SU-DHL-6 (cell line): Measurements from ENCODE around the gene SCG5.

Source experiments
- H2AFZ ChIP-seq: fragments of 200-600 bp; sonication (generic); 2 replicates; pipeline ENCODE4 v1.6.1; 2014; ENCODE audit warnings: low read depth, mild to moderate bottlenecking, moderate library complexity, mixed read lengths, antibody characterized with exemption, low read length; ENCODE audit not compliant: severe bottlenecking
- H3F3A ChIP-seq: fragments of 200-600 bp; shearing (Covaris generic); 2 replicates; pipeline ENCODE4 v1.6.0; 2016; ENCODE audit warnings: antibody characterized with exemption, mild to moderate bottlenecking; ENCODE audit not compliant: insufficient read depth
- H3K27ac ChIP-seq: fragments of 200-600 bp; sonication (generic); 2 replicates; pipeline ENCODE4 v1.5.1; 2016; ENCODE audit warnings: low read depth, mild to moderate bottlenecking, low read length, moderate library complexity, mixed read lengths
- H3K27me3 ChIP-seq: fragments of 200-600 bp; sonication (generic), shearing (Covaris generic); 2 replicates; pipeline ENCODE4 v1.6.0; 2014; ENCODE audit warnings: mild to moderate bottlenecking, low read length
- H3K36me3 ChIP-seq: fragments of 200-600 bp; sonication (generic); 2 replicates; pipeline ENCODE4 v1.6.1; 2014; ENCODE audit warnings: mild to moderate bottlenecking, low read length, mixed read lengths
- H3K4me2 ChIP-seq: fragments of 300-600, 200-600 bp; shearing (Covaris generic), sonication (generic); 2 replicates; pipeline ENCODE4 v1.6.0; 2014; ENCODE audit warnings: low read length, low read depth, mild to moderate bottlenecking; ENCODE audit not compliant: poor library complexity, severe bottlenecking
- H3K4me3 ChIP-seq: fragments of 200-600 bp; sonication (generic); 2 replicates; pipeline ENCODE4 v1.5.1; 2014; ENCODE audit warnings: antibody characterized with exemption, low read length, mild to moderate bottlenecking, mixed read lengths; ENCODE audit not compliant: insufficient read depth, poor library complexity, severe bottlenecking
- H3K79me2 ChIP-seq: fragments of 200-600 bp; sonication (generic); 2 replicates; pipeline ENCODE4 v1.6.1; 2014; ENCODE audit warnings: mild to moderate bottlenecking, low read length, moderate library complexity; ENCODE audit not compliant: insufficient read depth
- H3K9ac ChIP-seq: fragments of 200-600 bp; sonication (generic); 2 replicates; pipeline ENCODE4 v1.7.0; 2014; ENCODE audit warnings: mild to moderate bottlenecking, low read length
- H3K9me2 ChIP-seq: fragments of 200-600 bp; sonication (generic); replicated peaks from 2 replicates; pipeline ENCODE4 v1.6.1; 2014; ENCODE audit warnings: low read length; ENCODE audit not compliant: insufficient read depth
- H3K9me3 ChIP-seq: fragments of 200-600 bp; sonication (generic); 2 replicates; pipeline ENCODE4 v1.6.1; 2014; ENCODE audit warnings: low read length, mixed read lengths; ENCODE audit not compliant: insufficient read depth
- H4K20me1 ChIP-seq: fragments of 200-600 bp; sonication (generic); 2 replicates; pipeline ENCODE4 v1.6.1; 2014; ENCODE audit warnings: low read depth, mild to moderate bottlenecking, antibody characterized with exemption, low read length, moderate library complexity, mixed read lengths
- CTCF ChIP-seq: fragments of 200-600 bp; sonication (generic); IDR thresholded peaks from one replicate; pipeline ENCODE4 v1.5.1; 2017; ENCODE audit warnings: antibody characterized with exemption, mild to moderate bottlenecking, low read length, moderate library complexity; ENCODE audit not compliant: insufficient read depth, poor library complexity, severe bottlenecking
- EZH2phosphoT487 ChIP-seq: fragments of 200-600 bp; sonication (generic), shearing (Covaris generic); conservative IDR thresholded peaks from 2 replicates; pipeline ENCODE4 v1.6.1; 2018; ENCODE audit warnings: mild to moderate bottlenecking, antibody characterized with exemption, low read length, moderate library complexity, mixed read lengths

The SCG5 gene

GRCh38 chr15:32737304-32737703, 95.8 kb downstream of the SCG5 start:
- H3K79me2 ChIP-seq = no peaks in the 10 kb centered on the region
- H3F3A ChIP-seq = no peaks in the 10 kb centered on the region
- no peaks in the 10 kb centered on the region for H4K20me1 ChIP-seq

GRCh38 chr15:32738666-32739065, 97.2 kb downstream of the SCG5 start:
- Histone ChIP-seq H3K9me2 (0 out of 2 replicates have a peak, but pooled peaks cover 5% of the 10 kb centered on the region), H3K27ac (no peak overlapping the region), H3K4me3 (no peak overlapping the region), H2AFZ (no peak overlapping the region), H4K20me1 (no peaks in the 10 kb centered on the region), H3K27me3 (no peaks in the 10 kb centered on the region), H3K79me2 (no peaks in the 10 kb centered on the region), H3K4me2 (no peak overlapping the region), H3K36me3 (no peaks in the 10 kb centered on the region), H3F3A (no peaks in the 10 kb centered on the region), H3K9me3 (no peaks in the 10 kb centered on the region), H3K9ac (no peak overlapping the region)
- TF ChIP-seq CTCF (no peak), EZH2phosphoT487 (no peak)

More at GRCh38 chr15:32737304-32737703, 95.8 kb downstream of the SCG5 start:
- Histone ChIP-seq H3K9ac (no peak overlapping the region), H3K27ac (no peak overlapping the region), H3K4me3 (no peak overlapping the region), H3K27me3 (no peaks in the 10 kb centered on the region), H3K9me2 (0 out of 2 replicates have a peak, but pooled peaks cover 5% of the 10 kb centered on the region), H3K9me3 (no peaks in the 10 kb centered on the region), H3K36me3 (no peaks in the 10 kb centered on the region), H2AFZ (no peak overlapping the region), H3K4me2 (no peak overlapping the region)
- no peak for TF ChIP-seq CTCF
- TF ChIP-seq EZH2phosphoT487 = no peak

GRCh38 chr15:32739522-32740063, 98.1 kb downstream of the SCG5 start:
- Histone ChIP-seq H3K27me3 (no peaks in the 10 kb centered on the region), H3K9ac (no peak overlapping the region), H3F3A (no peaks in the 10 kb centered on the region)

More at GRCh38 chr15:32739522-32740063, 98.1 kb downstream of the SCG5 start:
- no peak overlapping the region for H3K27ac ChIP-seq
- no peaks in the 10 kb centered on the region for H3K36me3 ChIP-seq
- 0 out of 2 replicates have a peak, but pooled peaks cover 5% of the 10 kb centered on the region for H3K9me2 ChIP-seq
- H2AFZ ChIP-seq = no peak overlapping the region
- no peaks in the 10 kb centered on the region for H3K9me3 ChIP-seq
- no peak overlapping the region for H3K4me3 ChIP-seq
- H4K20me1 ChIP-seq = no peaks in the 10 kb centered on the region
- TF ChIP-seq EZH2phosphoT487 (no peak), CTCF (no peak)
- H3K4me2 ChIP-seq = no peak overlapping the region
- no peaks in the 10 kb centered on the region for H3K79me2 ChIP-seq
